K562 (cell line): ENCODE results near the gene NMT1. TPM values are rescaled to one million over a fixed set of nuclear protein-coding genes. Genes with fewer than 3 reads are reported as not detected.

Experiments used
- ATAC-seq: fragments of 200-7000 bp; cut with Tn5 transposase; 3 replicates; pipeline ENCODE4 v1.9.1; 2020; ENCODE audit warnings: moderate library complexity
- BruUV-seq: library from RNA; stranded (reverse); fragments of 400-500 nt; replicated peaks from 2 replicates; lab custom pipeline; 2021; lab: Mats Ljungman, UMichigan
- CTCF ChIA-PET: fragments of 300-600 bp; formaldehyde crosslinking; extraction: SDS; loops from one replicate; lab custom pipeline; 2021; ENCODE audit warnings: low intra/inter-chr PET ratio; lab: Yijun Ruan, JAX
- POLR2A ChIA-PET: fragments of 300-600, 350-650 bp; sonication (Branson Sonifier 250); formaldehyde crosslinking; extraction: SDS; loops from one replicate; lab custom pipeline; 2021; ENCODE audit warnings: antibody characterized with exemption, inconsistent platforms; lab: Yijun Ruan, JAX
- DNase-seq, 4 experiments: peaks; one replicate each; pipeline versions ENCODE4 v3.0.0 to v3.0.0-alpha.2; 2011 to 2018; ENCODE audit warnings: low spot score in 3 of 4, mixed read lengths in 3 of 4; ENCODE audit errors: extremely low read depth in 1 of 4
- FAIRE-seq: peaks from 2 replicates; lab custom pipeline; 2011; peaks lifted over from hg19 to GRCh38; lab: Jason Lieb, UNC
- H2AFZ ChIP-seq: 2 replicates; pipeline ENCODE4 v1.6.0; 2011; ENCODE audit warnings: low read depth, low read length, control low read depth, inconsistent platforms
- H3K27ac ChIP-seq: fragments of 200-600 bp; 3 replicates; pipeline ENCODE4 v1.8.0; 2011; ENCODE audit warnings: low read depth, mild to moderate bottlenecking, control low read depth, inconsistent platforms, low read length, moderate library complexity, mixed read lengths; ENCODE audit errors: extremely low read depth
- H3K27me3 ChIP-seq, 2 experiments: fragments of 300-600 bp in 1 of 2; 2 replicates in 1 of 2; 3 replicates in 1 of 2; pipeline versions ENCODE4 v1.6.0 to v1.8.0; 2011; ENCODE audit warnings: inconsistent platforms in 2 of 2, low read length in 2 of 2, mild to moderate bottlenecking in 1 of 2, mixed read lengths in 1 of 2, moderate library complexity in 1 of 2; ENCODE audit not compliant: control insufficient read depth in 2 of 2, insufficient read depth in 2 of 2
- H3K36me3 ChIP-seq: fragments of 300-600 bp; 3 replicates; pipeline ENCODE4 v1.8.0; 2011; ENCODE audit warnings: mild to moderate bottlenecking, low read length, inconsistent platforms; ENCODE audit not compliant: control insufficient read depth, insufficient read depth
- H3K4me1 ChIP-seq, 2 experiments: fragments of 200-600 bp in 1 of 2; replicated peaks in 1 of 2; 2 replicates in 1 of 2; 3 replicates in 1 of 2; pipeline versions ENCODE4 v1.5.1 to v1.8.0; 2011; ENCODE audit warnings: inconsistent platforms in 2 of 2, low read length in 2 of 2, mild to moderate bottlenecking in 1 of 2, mixed read lengths in 1 of 2, moderate library complexity in 1 of 2; ENCODE audit not compliant: control insufficient read depth in 2 of 2, insufficient read depth in 2 of 2
- H3K4me2 ChIP-seq: 2 replicates; pipeline ENCODE4 v1.6.1; 2011; ENCODE audit warnings: low read length, control low read depth, inconsistent platforms, mixed read lengths; ENCODE audit not compliant: insufficient read depth
- H3K4me3 ChIP-seq: fragments of 200-600 bp; sonication (generic), shearing (Covaris generic); 2 replicates; pipeline ENCODE4 v1.5.1; 2016; ENCODE audit warnings: control low read depth, inconsistent platforms
- H3K79me2 ChIP-seq: fragments of 200-600 bp; 3 replicates; pipeline ENCODE4 v1.8.0; 2011; ENCODE audit warnings: low read length, inconsistent platforms; ENCODE audit not compliant: control insufficient read depth, insufficient read depth
- H3K9ac ChIP-seq, 2 experiments: 2 replicates each; pipeline versions ENCODE4 v1.6.0 to v1.6.1; 2011; ENCODE audit warnings: low read depth in 2 of 2, low read length in 2 of 2, control low read depth in 1 of 2, inconsistent platforms in 1 of 2, mild to moderate bottlenecking in 1 of 2, mixed read lengths in 1 of 2; ENCODE audit not compliant: insufficient read depth in 1 of 2
- H3K9me1 ChIP-seq: one replicate; pipeline ENCODE4 v1.6.0; 2011; ENCODE audit warnings: inconsistent platforms, mild to moderate bottlenecking, low read length, moderate library complexity; ENCODE audit not compliant: control insufficient read depth, insufficient read depth
- H3K9me3 ChIP-seq: replicated peaks from 2 replicates; pipeline ENCODE4 v1.5.1; 2011; ENCODE audit warnings: low read depth, low read length, inconsistent platforms; ENCODE audit not compliant: control insufficient read depth, insufficient read depth
- H4K20me1 ChIP-seq: replicated peaks from 2 replicates; pipeline ENCODE4 v1.6.1; 2011; ENCODE audit warnings: low read length, inconsistent platforms, mixed read lengths; ENCODE audit not compliant: control insufficient read depth, insufficient read depth
- CAMTA2 ChIP-seq: fragments of 250-450 bp; sonication (Bioruptor Pico); conservative IDR thresholded peaks from 2 replicates; pipeline ENCODE4 v1.5.1; 2022
- CSDE1 ChIP-seq, 2 experiments: fragments of 450-650 bp; IDR thresholded peaks; 2 replicates each; pipeline ENCODE4 v1.6.1; 2016; ENCODE audit warnings: mild to moderate bottlenecking in 1 of 2
- DACH1 ChIP-seq: fragments of 450-650 bp; IDR thresholded peaks from 2 replicates; pipeline ENCODE4 v1.6.1; 2018; ENCODE audit not compliant: partially characterized antibody
- ELK3 ChIP-seq: fragments of 450-650 bp; formaldehyde crosslinking; IDR thresholded peaks from 2 replicates; pipeline ENCODE4 v1.4.0; 2020; ENCODE audit warnings: mild to moderate bottlenecking
- ESRRA ChIP-seq: fragments of 450-650 bp; IDR thresholded peaks from 2 replicates; pipeline ENCODE4 v1.6.1; 2014; ENCODE audit warnings: low read depth, mild to moderate bottlenecking, moderate library complexity, borderline replicate concordance
- GTF2F1 ChIP-seq: IDR thresholded peaks from 2 replicates; pipeline ENCODE4 v1.6.1; 2011; ENCODE audit warnings: low read depth, low read length, improper control_type of control experiment
- HMG20A ChIP-seq: fragments of 450-650 bp; formaldehyde crosslinking; conservative IDR thresholded peaks from 2 replicates; pipeline ENCODE4 v1.4.0; 2020; ENCODE audit warnings: mild to moderate bottlenecking, mixed read lengths
- NONO ChIP-seq, 2 experiments: fragments of 200-400 bp in 1 of 2; fragments of 450-650 bp in 1 of 2; formaldehyde crosslinking in 1 of 2; IDR thresholded peaks; 2 replicates each; pipeline ENCODE4 v1.6.1; 2017; ENCODE audit warnings: low read depth in 2 of 2, mild to moderate bottlenecking in 2 of 2, moderate library complexity in 2 of 2, low read length in 1 of 2
- NR2C2 ChIP-seq, 2 experiments: fragments of 200-800 bp in 1 of 2; sonication (Bioruptor generic) in 1 of 2; sonication (generic) in 1 of 2; formaldehyde crosslinking in 1 of 2; IDR thresholded peaks; 2 replicates each; pipeline versions ENCODE4 v1.6.1 to v1.8.0; 2016 to 2022; ENCODE audit warnings: mild to moderate bottlenecking in 1 of 2, missing compliant biosample characterization in 1 of 2, missing genetic modification characterization in 1 of 2, missing genetic modification reagents in 1 of 2
- SIX5 ChIP-seq, 2 experiments: IDR thresholded peaks; 2 replicates each; pipeline ENCODE4 v1.6.1; 2011; ENCODE audit warnings: low read length in 2 of 2, borderline replicate concordance in 1 of 2, low read depth in 1 of 2, mild to moderate bottlenecking in 1 of 2, moderate library complexity in 1 of 2; ENCODE audit not compliant: insufficient read depth in 1 of 2
- XRCC5 ChIP-seq: fragments of 200-400 bp; formaldehyde crosslinking; IDR thresholded peaks from 2 replicates; pipeline ENCODE4 v1.6.1; 2017; ENCODE audit warnings: low read depth, mild to moderate bottlenecking, low read length
- ZEB2 ChIP-seq: fragments of 450-650 bp; IDR thresholded peaks from 2 replicates; pipeline ENCODE4 v1.6.1; 2016
- ZNF134 ChIP-seq: fragments of 250-450 bp; sonication (Bioruptor Pico); conservative IDR thresholded peaks from 2 replicates; pipeline ENCODE4 v1.4.0; 2020
- ZNF431 ChIP-seq: sonication (generic); formaldehyde crosslinking; IDR thresholded peaks from 2 replicates; pipeline ENCODE4 v1.8.0; 2022; ENCODE audit warnings: mild to moderate bottlenecking, missing genetic modification reagents
- ZNF75A ChIP-seq: fragments of 450-650 bp; formaldehyde crosslinking; IDR thresholded peaks from 2 replicates; pipeline ENCODE4 v1.4.0; 2020; ENCODE audit warnings: mild to moderate bottlenecking
- ZNF785 ChIP-seq: fragments of 250-450 bp; sonication (Bioruptor Pico); IDR thresholded peaks from 2 replicates; pipeline ENCODE4 v1.4.0; 2020; ENCODE audit warnings: mild to moderate bottlenecking
- ZNF79 ChIP-seq: fragments of 250-450 bp; sonication (Bioruptor Pico); IDR thresholded peaks from 2 replicates; pipeline ENCODE4 v1.4.0; 2020; ENCODE audit warnings: low read depth, mild to moderate bottlenecking, moderate library complexity
- WGBS: fragments of 100-300 bp; shearing (Covaris generic); methylation state at CpG from one replicate; pipeline ENCODE4 v1.1.6; 2016; ENCODE audit warnings: low coverage, mixed read lengths; ENCODE audit not compliant: insufficient coverage; ENCODE audit errors: missing lambda C conversion rate; 5-methylcytosine and 5-hydroxymethylcytosine counted together
- in situ Hi-C: fragments of 300-500 bp; cut with MboI; formaldehyde crosslinking; loops from 4 replicates; pipeline ENCODE4 v1.15.0; 2018; ENCODE audit warnings: inconsistent platforms, mixed read lengths
- intact Hi-C: fragments of 100-400 bp; cut with micrococcal nuclease; formaldehyde crosslinking; loops from 2 replicates; pipeline ENCODE4 v1.14.2; 2022
- polyA plus RNA-seq, 8 experiments: library from polyadenylated mRNA; depleted of rRNA in 4 of 8; stranded (reverse) in 5 of 8; unstranded in 3 of 8; fragments of >200 nt; fragmentation: Nextera tagmentation in 2 of 8; fragmentation: Illumina TruSeq in 1 of 8; extraction: Ambion mirVana in 2 of 8; extraction: Trizol in 1 of 8; gene quantifications; 2 replicates each; pipeline versions ENCODE4 v1.2.1 to v1.2.3, GENCODE V29; 2011 to 2014; ENCODE audit warnings: inconsistent platforms in 1 of 8, missing spikeins in 1 of 8
- total RNA-seq, 7 experiments: library from RNA; depleted of rRNA in 6 of 7; stranded (reverse); fragments of >200 nt in 6 of 7; fragmentation: Illumina TruSeq in 2 of 7; extraction: Trizol in 2 of 7; gene quantifications; 2 replicates each; pipeline versions ENCODE4 v1.2.1 to v1.2.3, GENCODE V29; 2011 to 2021; ENCODE audit warnings: low replicate concordance in 1 of 7
- TF ChIP-seq, protein P1 (sequence below), 2 experiments: fragments of 450-650 bp; IDR thresholded peaks; 2 replicates each; pipeline ENCODE4 v1.6.1; 2016
- TF ChIP-seq, protein P2 (sequence below), 3 experiments: fragments of 200-800 bp in 1 of 3; sonication (Bioruptor generic) in 1 of 3; sonication (generic) in 1 of 3; formaldehyde crosslinking in 1 of 3; IDR thresholded peaks; 2 replicates each; pipeline versions ENCODE4 v1.6.1 to v1.8.0; 2016 to 2022; ENCODE audit warnings: mild to moderate bottlenecking in 2 of 3, missing compliant biosample characterization in 2 of 3, missing genetic modification characterization in 2 of 3, missing genetic modification reagents in 1 of 3

NMT1 gene
- total and polyA plus RNA-seq, 9 of the 15 experiments (the other 6 are each of a cell fraction or from before 2014, with no cell fraction given), result 86.7 to 569 (median 213) TPM

DNA sequence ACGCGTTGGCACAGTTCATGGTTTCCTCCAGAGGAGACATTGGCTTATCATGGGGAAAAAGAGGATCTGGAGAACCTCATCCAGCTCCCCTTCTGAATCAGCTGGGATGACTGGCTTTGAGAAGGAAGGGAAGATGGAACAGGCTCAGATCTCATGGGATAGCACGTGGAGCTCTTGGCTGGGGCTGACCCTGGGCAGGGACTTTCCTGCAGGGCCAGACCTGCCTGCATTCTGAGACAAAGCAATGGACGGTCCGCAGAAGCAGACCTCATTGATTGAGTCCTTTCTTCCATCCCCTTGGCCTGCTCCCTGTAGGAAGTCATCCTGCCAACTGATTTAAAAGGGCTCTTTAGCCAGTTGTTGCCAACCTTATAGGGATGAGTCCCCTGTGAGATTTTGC lies 45.0 kb downstream of the NMT1 start:
- ChIA-PET POLR2A (interaction anchor here (0.8 to 1.9 kb wide), 3 partner anchors 9 to 28 kb away, joined by 3 to 6 read pairs (median 5); no protein-coding TSS in a partner anchor), CTCF (no interaction called here)
- no peak for FAIRE-seq

More for the DNA sequence above, 45.0 kb downstream of the NMT1 start:
- BruUV-seq, result no TSS peak
- TF ChIP-seq ZNF134 (CRISPR knock-in tag), result no peak
- no peak for TF ChIP-seq HMG20A (CRISPR knock-in tag)
- no peak for TF ChIP-seq GTF2F1
- TF ChIP-seq, protein P1, sequence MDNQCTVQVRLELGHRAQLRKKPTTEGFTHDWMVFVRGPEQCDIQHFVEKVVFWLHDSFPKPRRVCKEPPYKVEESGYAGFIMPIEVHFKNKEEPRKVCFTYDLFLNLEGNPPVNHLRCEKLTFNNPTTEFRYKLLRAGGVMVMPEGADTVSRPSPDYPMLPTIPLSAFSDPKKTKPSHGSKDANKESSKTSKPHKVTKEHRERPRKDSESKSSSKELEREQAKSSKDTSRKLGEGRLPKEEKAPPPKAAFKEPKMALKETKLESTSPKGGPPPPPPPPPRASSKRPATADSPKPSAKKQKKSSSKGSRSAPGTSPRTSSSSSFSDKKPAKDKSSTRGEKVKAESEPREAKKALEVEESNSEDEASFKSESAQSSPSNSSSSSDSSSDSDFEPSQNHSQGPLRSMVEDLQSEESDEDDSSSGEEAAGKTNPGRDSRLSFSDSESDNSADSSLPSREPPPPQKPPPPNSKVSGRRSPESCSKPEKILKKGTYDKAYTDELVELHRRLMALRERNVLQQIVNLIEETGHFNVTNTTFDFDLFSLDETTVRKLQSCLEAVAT (IDR thresholded peaks at IDR 0.05), result no peak
- no peak for TF ChIP-seq XRCC5
- TF ChIP-seq, protein P2, sequence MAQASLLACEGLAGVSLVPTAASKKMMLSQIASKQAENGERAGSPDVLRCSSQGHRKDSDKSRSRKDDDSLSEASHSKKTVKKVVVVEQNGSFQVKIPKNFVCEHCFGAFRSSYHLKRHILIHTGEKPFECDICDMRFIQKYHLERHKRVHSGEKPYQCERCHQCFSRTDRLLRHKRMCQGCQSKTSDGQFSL (CRISPR knock-in tag; IDR thresholded peaks at IDR 0.05), result no peak
- TF ChIP-seq, protein P2 (tag; IDR thresholded peaks at IDR 0.05), result no peak
- TF ChIP-seq ELK3 (CRISPR knock-in tag), result no peak
- no peak for TF ChIP-seq DACH1
- TF ChIP-seq SIX5 (IDR thresholded peaks at IDR 0.05; ENCODE audit: borderline replicate concordance in 1 of 2, insufficient read depth in 1 of 2, low read depth in 1 of 2, low read length in 2 of 2), result no peak
- no peak for TF ChIP-seq CAMTA2 (CRISPR knock-in tag)
- no peak for TF ChIP-seq ZEB2
- TF ChIP-seq ZNF431 (CRISPR knock-in tag), result no peak
- TF ChIP-seq ESRRA, result no peak
- no peak for TF ChIP-seq NONO (IDR thresholded peaks at IDR 0.05; ENCODE audit: low read depth in 2 of 2, low read length in 1 of 2)
- TF ChIP-seq CSDE1 (IDR thresholded peaks at IDR 0.05), result no peak
- TF ChIP-seq NR2C2 (CRISPR knock-in tag; IDR thresholded peaks at IDR 0.05), result no peak
- no peak for TF ChIP-seq NR2C2 (tag; IDR thresholded peaks at IDR 0.05)
- TF ChIP-seq ZNF79 (CRISPR knock-in tag), result no peak
- no peak for TF ChIP-seq ZNF785 (CRISPR knock-in tag)
- TF ChIP-seq ZNF75A (CRISPR knock-in tag), result no peak
- TF ChIP-seq, all 486 proteins: peak for 0
- 90% methylated on average over 5 of the region's 5 CpGs for WGBS
- Histone ChIP-seq H3K9ac (no peak overlapping the region), H3K4me1 (no peaks in the 10 kb centered on the region), H3K27ac (no peak overlapping the region), H3K9me3 (no peaks in the 10 kb centered on the region), H4K20me1 (peaks cover 16% of the 10 kb centered on the region), H3K9me1 (no peaks in the 10 kb centered on the region), H3K4me2 (no peak overlapping the region), H2AFZ (no peak overlapping the region), H3K27me3 (no peaks in the 10 kb centered on the region), H3K36me3 (peaks cover 80% of the 10 kb centered on the region), H3K4me3 (no peak overlapping the region), H3K79me2 (no peaks in the 10 kb centered on the region)
- in situ Hi-C loops (loop anchor here (5.0 kb wide), 1 partner anchor 184 kb away; no protein-coding TSS in a partner anchor), intact Hi-C loops (no loop called here)
- ATAC-seq (no peak), DNase-seq (no peak)
